HEK293 (cell line): ENCODE results near the gene SERPINA12.

Experiments
- CTCF ChIA-PET: fragments of 350-600 bp; formaldehyde crosslinking; extraction: SDS; loops from one replicate; lab custom pipeline; 2021; ENCODE audit warnings: antibody characterized with exemption; lab: Yijun Ruan, JAX
- POLR2A ChIA-PET: fragments of 300-600 bp; formaldehyde crosslinking; extraction: SDS; loops from one replicate; lab custom pipeline; 2020; ENCODE audit warnings: antibody characterized with exemption, inconsistent platforms; lab: Yijun Ruan, JAX
- H3K27ac ChIP-seq: fragments of 200-500 bp; sonication (Bioruptor generic); 2 replicates; pipeline ENCODE4 v1.5.1; 2014; ENCODE audit warnings: low read depth, low read length, control low read depth, inconsistent platforms; ENCODE audit errors: extremely low read depth
- H3K36me3 ChIP-seq, 2 experiments: fragments of 200-500 bp in 1 of 2; sonication (Bioruptor generic) in 1 of 2; 1 replicate in 1 of 2; 2 replicates in 1 of 2; pipeline ENCODE4 v1.5.1; 2014 to 2017; ENCODE audit warnings: inconsistent platforms in 2 of 2, low read length in 2 of 2; ENCODE audit not compliant: control insufficient read depth in 2 of 2, insufficient read depth in 1 of 2
- H3K4me1 ChIP-seq: fragments of 200-500 bp; sonication (Bioruptor generic); 2 replicates; pipeline ENCODE4 v1.5.1; 2014; ENCODE audit warnings: mild to moderate bottlenecking, low read length, inconsistent platforms; ENCODE audit not compliant: control insufficient read depth, insufficient read depth
- H3K4me3 ChIP-seq: 2 replicates; pipeline ENCODE4 v1.5.1; 2011; ENCODE audit warnings: low read depth, mild to moderate bottlenecking, control low read depth, low read length, moderate library complexity
- H3K9me3 ChIP-seq: fragments of 200-500 bp; sonication (Bioruptor generic); 2 replicates; pipeline ENCODE4 v1.5.1; 2014; ENCODE audit warnings: low read depth, low read length, inconsistent platforms; ENCODE audit not compliant: control insufficient read depth, insufficient read depth
- KLF9 ChIP-seq: fragments of 450-650 bp; formaldehyde crosslinking; IDR thresholded peaks from 2 replicates; pipeline ENCODE4 v1.5.1; 2016; ENCODE audit warnings: missing biosample characterization, missing genetic modification characterization, low read depth
- SETDB1 ChIP-seq: IDR thresholded peaks from one replicate; pipeline ENCODE4 v1.6.1; 2017; ENCODE audit warnings: mild to moderate bottlenecking, low read length, moderate library complexity, mixed read lengths; ENCODE audit not compliant: insufficient read length
- TCF7L2 ChIP-seq: IDR thresholded peaks from 2 replicates; pipeline ENCODE4 v1.6.1; 2011; ENCODE audit warnings: low read depth, mild to moderate bottlenecking, inconsistent platforms, low read length, moderate library complexity, borderline replicate concordance
- ZNF214 ChIP-seq: fragments of 450-650 bp; formaldehyde crosslinking; IDR thresholded peaks from 2 replicates; pipeline ENCODE4 v1.5.1; 2017; ENCODE audit warnings: missing biosample characterization, mild to moderate bottlenecking, missing genetic modification characterization, borderline replicate concordance
- ZNF341 ChIP-seq: fragments of 450-650 bp; formaldehyde crosslinking; IDR thresholded peaks from 2 replicates; pipeline ENCODE4; 2016; ENCODE audit warnings: low read depth, missing biosample characterization, missing genetic modification characterization
- ZNF37A ChIP-seq: fragments of 450-650 bp; IDR thresholded peaks from 2 replicates; pipeline ENCODE4 v1.5.1; 2018; ENCODE audit warnings: missing biosample characterization, missing genetic modification characterization
- ZNF391 ChIP-seq: fragments of 450-650 bp; formaldehyde crosslinking; IDR thresholded peaks from 2 replicates; pipeline ENCODE4 v1.5.1; 2016; ENCODE audit warnings: low read depth, missing biosample characterization, missing genetic modification characterization, borderline replicate concordance
- ZNF394 ChIP-seq: fragments of 450-650 bp; formaldehyde crosslinking; IDR thresholded peaks from 2 replicates; pipeline ENCODE4 v1.5.1; 2016; ENCODE audit warnings: missing biosample characterization, missing genetic modification characterization, mild to moderate bottlenecking, moderate library complexity, borderline replicate concordance
- ZNF404 ChIP-seq: fragments of 450-650 bp; formaldehyde crosslinking; IDR thresholded peaks from 2 replicates; pipeline ENCODE4 v1.5.1; 2017; ENCODE audit warnings: missing biosample characterization, missing genetic modification characterization
- ZNF48 ChIP-seq: fragments of 450-650 bp; formaldehyde crosslinking; IDR thresholded peaks from 2 replicates; pipeline ENCODE4 v1.5.1; 2016; ENCODE audit warnings: missing biosample characterization, missing genetic modification characterization
- ZNF596 ChIP-seq: fragments of 450-650 bp; IDR thresholded peaks from 2 replicates; pipeline ENCODE4 v1.5.0; 2018; ENCODE audit warnings: missing biosample characterization, mild to moderate bottlenecking, missing genetic modification characterization, moderate library complexity
- ZNF626 ChIP-seq: fragments of 450-650 bp; sonication (Bioruptor Pico); formaldehyde crosslinking; IDR thresholded peaks from 2 replicates; pipeline ENCODE4 v1.5.1; 2018; ENCODE audit warnings: missing biosample characterization, missing genetic modification characterization, inconsistent platforms
- ZNF664 ChIP-seq: fragments of 450-650 bp; formaldehyde crosslinking; IDR thresholded peaks from 2 replicates; pipeline ENCODE4 v1.5.1; 2016; ENCODE audit warnings: missing biosample characterization, missing genetic modification characterization
- ZNF707 ChIP-seq: fragments of 450-650 bp; formaldehyde crosslinking; IDR thresholded peaks from 2 replicates; pipeline ENCODE4 v1.5.1; 2016; ENCODE audit warnings: missing biosample characterization, missing genetic modification characterization
- ZNF777 ChIP-seq: fragments of 450-650 bp; formaldehyde crosslinking; IDR thresholded peaks from 2 replicates; pipeline ENCODE4 v1.5.1; 2017; ENCODE audit warnings: missing biosample characterization, missing genetic modification characterization, borderline replicate concordance
- ZXDB ChIP-seq: fragments of 450-650 bp; formaldehyde crosslinking; IDR thresholded peaks from 2 replicates; pipeline ENCODE4 v1.5.1; 2016; ENCODE audit warnings: missing biosample characterization, missing genetic modification characterization
- TF ChIP-seq, protein P1 (sequence below): fragments of 450-650 bp; IDR thresholded peaks from 2 replicates; pipeline ENCODE4 v1.5.1; 2018; ENCODE audit warnings: missing biosample characterization, missing genetic modification characterization
- TF ChIP-seq, protein P2 (sequence below): fragments of 450-650 bp; formaldehyde crosslinking; IDR thresholded peaks from 2 replicates; pipeline ENCODE4 v1.5.1; 2017; ENCODE audit warnings: missing biosample characterization, missing genetic modification characterization
- TF ChIP-seq, protein P3 (sequence below): fragments of 450-650 bp; formaldehyde crosslinking; IDR thresholded peaks from 2 replicates; pipeline ENCODE4 v1.5.1; 2016; ENCODE audit warnings: missing biosample characterization, missing genetic modification characterization, low read depth
- TF ChIP-seq, protein P4 (sequence below): fragments of 450-650 bp; formaldehyde crosslinking; conservative IDR thresholded peaks from 2 replicates; pipeline ENCODE4 v1.5.1; 2016; ENCODE audit warnings: low read depth, missing biosample characterization, missing genetic modification characterization

Gene SERPINA12, protein sequence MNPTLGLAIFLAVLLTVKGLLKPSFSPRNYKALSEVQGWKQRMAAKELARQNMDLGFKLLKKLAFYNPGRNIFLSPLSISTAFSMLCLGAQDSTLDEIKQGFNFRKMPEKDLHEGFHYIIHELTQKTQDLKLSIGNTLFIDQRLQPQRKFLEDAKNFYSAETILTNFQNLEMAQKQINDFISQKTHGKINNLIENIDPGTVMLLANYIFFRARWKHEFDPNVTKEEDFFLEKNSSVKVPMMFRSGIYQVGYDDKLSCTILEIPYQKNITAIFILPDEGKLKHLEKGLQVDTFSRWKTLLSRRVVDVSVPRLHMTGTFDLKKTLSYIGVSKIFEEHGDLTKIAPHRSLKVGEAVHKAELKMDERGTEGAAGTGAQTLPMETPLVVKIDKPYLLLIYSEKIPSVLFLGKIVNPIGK

DNA sequence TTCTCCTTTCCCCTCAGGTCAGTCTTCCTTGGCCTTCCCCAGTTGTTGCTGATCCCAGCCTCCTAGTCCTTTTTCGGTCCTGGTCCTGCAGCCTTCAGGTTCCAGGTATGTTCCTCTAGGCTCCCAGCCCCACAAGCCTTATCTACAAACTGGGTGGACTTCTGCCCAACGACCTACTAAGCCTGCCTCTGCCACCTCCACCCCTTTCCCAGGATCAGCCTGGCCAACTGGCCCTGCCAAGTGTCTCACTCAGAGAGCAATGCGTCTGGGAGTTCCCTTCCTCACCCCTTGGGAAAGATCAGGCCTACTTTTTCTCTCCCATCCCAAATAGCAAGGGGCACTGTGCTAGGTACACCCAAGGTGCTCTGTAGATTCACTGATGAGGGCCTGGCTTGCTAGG is at the start of gene SERPINA12:
TSS of gene SERPINA12 (minus strand) at position 114 of the 400 bp plus-strand sequence. CDS start 11,072 bp downstream, outside the sequence.
- Histone ChIP-seq H3K27ac (no peak within 1 kb of the TSS), H3K9me3 (no peaks in the 10 kb centered on the region), H3K4me1 (no peaks in the 10 kb centered on the region), H3K36me3 (no peaks in the 10 kb centered on the region), H3K4me3 (no peak within 1 kb of the TSS)
- ChIA-PET CTCF (no interaction called here), POLR2A (no interaction called here)
- TF ChIP-seq TCF7L2 (no peak), ZNF37A (no peak), ZNF391 (tag by site-specific recombination) (no peak), KLF9 (tag by site-specific recombination) (no peak), ZNF664 (tag by site-specific recombination) (no peak), ZNF48 (tag by site-specific recombination) (no peak), ZNF596 (tag by site-specific recombination) (no peak), ZNF777 (tag by site-specific recombination) (no peak), ZXDB (tag by site-specific recombination) (no peak), ZNF707 (tag by site-specific recombination) (no peak), ZNF214 (tag by site-specific recombination) (no peak), ZNF341 (tag by site-specific recombination) (no peak), ZNF404 (no peak), ZNF626 (tag by site-specific recombination) (no peak), SETDB1 (no peak), ZNF394 (tag by site-specific recombination) (no peak)
- TF ChIP-seq, protein P1, sequence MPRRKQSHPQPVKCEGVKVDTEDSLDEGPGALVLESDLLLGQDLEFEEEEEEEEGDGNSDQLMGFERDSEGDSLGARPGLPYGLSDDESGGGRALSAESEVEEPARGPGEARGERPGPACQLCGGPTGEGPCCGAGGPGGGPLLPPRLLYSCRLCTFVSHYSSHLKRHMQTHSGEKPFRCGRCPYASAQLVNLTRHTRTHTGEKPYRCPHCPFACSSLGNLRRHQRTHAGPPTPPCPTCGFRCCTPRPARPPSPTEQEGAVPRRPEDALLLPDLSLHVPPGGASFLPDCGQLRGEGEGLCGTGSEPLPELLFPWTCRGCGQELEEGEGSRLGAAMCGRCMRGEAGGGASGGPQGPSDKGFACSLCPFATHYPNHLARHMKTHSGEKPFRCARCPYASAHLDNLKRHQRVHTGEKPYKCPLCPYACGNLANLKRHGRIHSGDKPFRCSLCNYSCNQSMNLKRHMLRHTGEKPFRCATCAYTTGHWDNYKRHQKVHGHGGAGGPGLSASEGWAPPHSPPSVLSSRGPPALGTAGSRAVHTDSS (tag by site-specific recombination): no peak
- TF ChIP-seq, protein P2, sequence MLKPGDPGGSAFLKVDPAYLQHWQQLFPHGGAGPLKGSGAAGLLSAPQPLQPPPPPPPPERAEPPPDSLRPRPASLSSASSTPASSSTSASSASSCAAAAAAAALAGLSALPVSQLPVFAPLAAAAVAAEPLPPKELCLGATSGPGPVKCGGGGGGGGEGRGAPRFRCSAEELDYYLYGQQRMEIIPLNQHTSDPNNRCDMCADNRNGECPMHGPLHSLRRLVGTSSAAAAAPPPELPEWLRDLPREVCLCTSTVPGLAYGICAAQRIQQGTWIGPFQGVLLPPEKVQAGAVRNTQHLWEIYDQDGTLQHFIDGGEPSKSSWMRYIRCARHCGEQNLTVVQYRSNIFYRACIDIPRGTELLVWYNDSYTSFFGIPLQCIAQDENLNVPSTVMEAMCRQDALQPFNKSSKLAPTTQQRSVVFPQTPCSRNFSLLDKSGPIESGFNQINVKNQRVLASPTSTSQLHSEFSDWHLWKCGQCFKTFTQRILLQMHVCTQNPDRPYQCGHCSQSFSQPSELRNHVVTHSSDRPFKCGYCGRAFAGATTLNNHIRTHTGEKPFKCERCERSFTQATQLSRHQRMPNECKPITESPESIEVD: no peak
- TF ChIP-seq, protein P3, sequence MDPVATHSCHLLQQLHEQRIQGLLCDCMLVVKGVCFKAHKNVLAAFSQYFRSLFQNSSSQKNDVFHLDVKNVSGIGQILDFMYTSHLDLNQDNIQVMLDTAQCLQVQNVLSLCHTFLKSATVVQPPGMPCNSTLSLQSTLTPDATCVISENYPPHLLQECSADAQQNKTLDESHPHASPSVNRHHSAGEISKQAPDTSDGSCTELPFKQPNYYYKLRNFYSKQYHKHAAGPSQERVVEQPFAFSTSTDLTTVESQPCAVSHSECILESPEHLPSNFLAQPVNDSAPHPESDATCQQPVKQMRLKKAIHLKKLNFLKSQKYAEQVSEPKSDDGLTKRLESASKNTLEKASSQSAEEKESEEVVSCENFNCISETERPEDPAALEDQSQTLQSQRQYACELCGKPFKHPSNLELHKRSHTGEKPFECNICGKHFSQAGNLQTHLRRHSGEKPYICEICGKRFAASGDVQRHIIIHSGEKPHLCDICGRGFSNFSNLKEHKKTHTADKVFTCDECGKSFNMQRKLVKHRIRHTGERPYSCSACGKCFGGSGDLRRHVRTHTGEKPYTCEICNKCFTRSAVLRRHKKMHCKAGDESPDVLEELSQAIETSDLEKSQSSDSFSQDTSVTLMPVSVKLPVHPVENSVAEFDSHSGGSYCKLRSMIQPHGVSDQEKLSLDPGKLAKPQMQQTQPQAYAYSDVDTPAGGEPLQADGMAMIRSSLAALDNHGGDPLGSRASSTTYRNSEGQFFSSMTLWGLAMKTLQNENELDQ: no peak
- TF ChIP-seq, protein P4, sequence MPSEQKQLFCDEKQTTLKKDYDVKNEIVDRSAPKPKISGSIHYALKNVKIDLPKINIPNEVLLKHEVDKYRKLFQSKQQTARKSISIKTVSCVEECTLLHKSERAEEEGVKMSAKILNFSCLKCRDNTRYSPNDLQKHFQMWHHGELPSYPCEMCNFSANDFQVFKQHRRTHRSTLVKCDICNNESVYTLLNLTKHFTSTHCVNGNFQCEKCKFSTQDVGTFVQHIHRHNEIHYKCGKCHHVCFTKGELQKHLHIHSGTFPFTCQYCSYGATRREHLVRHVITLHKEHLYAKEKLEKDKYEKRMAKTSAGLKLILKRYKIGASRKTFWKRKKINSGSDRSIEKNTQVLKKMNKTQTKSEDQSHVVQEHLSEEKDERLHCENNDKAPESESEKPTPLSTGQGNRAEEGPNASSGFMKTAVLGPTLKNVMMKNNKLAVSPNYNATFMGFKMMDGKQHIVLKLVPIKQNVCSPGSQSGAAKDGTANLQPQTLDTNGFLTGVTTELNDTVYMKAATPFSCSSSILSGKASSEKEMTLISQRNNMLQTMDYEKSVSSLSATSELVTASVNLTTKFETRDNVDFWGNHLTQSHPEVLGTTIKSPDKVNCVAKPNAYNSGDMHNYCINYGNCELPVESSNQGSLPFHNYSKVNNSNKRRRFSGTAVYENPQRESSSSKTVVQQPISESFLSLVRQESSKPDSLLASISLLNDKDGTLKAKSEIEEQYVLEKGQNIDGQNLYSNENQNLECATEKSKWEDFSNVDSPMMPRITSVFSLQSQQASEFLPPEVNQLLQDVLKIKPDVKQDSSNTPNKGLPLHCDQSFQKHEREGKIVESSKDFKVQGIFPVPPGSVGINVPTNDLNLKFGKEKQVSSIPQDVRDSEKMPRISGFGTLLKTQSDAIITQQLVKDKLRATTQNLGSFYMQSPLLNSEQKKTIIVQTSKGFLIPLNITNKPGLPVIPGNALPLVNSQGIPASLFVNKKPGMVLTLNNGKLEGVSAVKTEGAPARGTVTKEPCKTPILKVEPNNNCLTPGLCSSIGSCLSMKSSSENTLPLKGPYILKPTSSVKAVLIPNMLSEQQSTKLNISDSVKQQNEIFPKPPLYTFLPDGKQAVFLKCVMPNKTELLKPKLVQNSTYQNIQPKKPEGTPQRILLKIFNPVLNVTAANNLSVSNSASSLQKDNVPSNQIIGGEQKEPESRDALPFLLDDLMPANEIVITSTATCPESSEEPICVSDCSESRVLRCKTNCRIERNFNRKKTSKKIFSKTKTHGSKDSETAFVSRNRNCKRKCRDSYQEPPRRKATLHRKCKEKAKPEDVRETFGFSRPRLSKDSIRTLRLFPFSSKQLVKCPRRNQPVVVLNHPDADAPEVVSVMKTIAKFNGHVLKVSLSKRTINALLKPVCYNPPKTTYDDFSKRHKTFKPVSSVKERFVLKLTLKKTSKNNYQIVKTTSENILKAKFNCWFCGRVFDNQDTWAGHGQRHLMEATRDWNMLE: no peak
